Lung (tissue), 16 donors: ENCODE data around the gene PCDH18. TPM values are rescaled to one million over a fixed set of nuclear protein-coding genes. Genes with fewer than 3 reads are reported as not detected.

Source experiments
- ATAC-seq: fragments of 200-7000 bp; cut with Tn5 transposase; one replicate; pipeline ENCODE4 v1.9.1; 2020; ENCODE audit warnings: moderate number of reproducible peaks; ENCODE audit not compliant: insufficient read depth, low FRiP score
- DNase-seq, 3 donors: peaks; one replicate each; pipeline ENCODE4 v3.0.0-alpha.2; 2013 to 2017
- H3K27ac ChIP-seq, 2 donors: one replicate each; pipeline ENCODE4 v1.5.1; 2013; ENCODE audit warnings: mild to moderate bottlenecking in 2 of 2, moderate library complexity in 2 of 2, control low read depth in 1 of 2, inconsistent platforms in 1 of 2, low read depth in 1 of 2, low read length in 1 of 2
- H3K27me3 ChIP-seq, 3 donors: one replicate each; pipeline ENCODE4 v1.5.1; 2013; ENCODE audit warnings: low read length in 2 of 3; ENCODE audit not compliant: control insufficient read depth in 3 of 3, insufficient read depth in 3 of 3
- H3K36me3 ChIP-seq, 4 donors: one replicate each; pipeline ENCODE4 v1.5.1; 2013; ENCODE audit warnings: low read length in 4 of 4, mild to moderate bottlenecking in 1 of 4, moderate library complexity in 1 of 4; ENCODE audit not compliant: control insufficient read depth in 4 of 4, insufficient read depth in 4 of 4
- H3K4me1 ChIP-seq, 5 donors: one replicate each; pipeline ENCODE4 v1.5.1; 2013; ENCODE audit warnings: low read length in 5 of 5, mild to moderate bottlenecking in 2 of 5, moderate library complexity in 1 of 5; ENCODE audit not compliant: control insufficient read depth in 5 of 5, insufficient read depth in 5 of 5
- H3K4me3 ChIP-seq: one replicate; pipeline ENCODE4 v1.5.1; 2013; ENCODE audit warnings: mild to moderate bottlenecking, control low read depth, moderate library complexity
- H3K9ac ChIP-seq, 2 donors: one replicate each; pipeline ENCODE4 v1.5.1; 2013; ENCODE audit warnings: low read length in 2 of 2, control low read depth in 1 of 2; ENCODE audit not compliant: insufficient read depth in 1 of 2
- H3K9me3 ChIP-seq, 4 donors: one replicate each; pipeline ENCODE4 v1.5.1; 2013; ENCODE audit warnings: low read length in 3 of 4, mild to moderate bottlenecking in 1 of 4, moderate library complexity in 1 of 4; ENCODE audit not compliant: control insufficient read depth in 4 of 4, insufficient read depth in 3 of 4
- WGBS, 2 donors: extraction: QIAGEN DNeasy Blood & Tissue Kit; methylation state at CpG; one replicate each; pipeline ENCODE4 v1.1.7; 2013; 5-methylcytosine and 5-hydroxymethylcytosine counted together
- long read RNA-seq, 5 donors: transcript quantifications; one replicate each; lab custom pipeline, GENCODE V29; 2026
- polyA plus RNA-seq, 2 donors: library from polyadenylated mRNA; stranded (reverse); fragments of 200-250 nt; gene quantifications; one replicate each; pipeline ENCODE4 v1.2.1, GENCODE V29; 2013
- total RNA-seq, 2 donors: library from RNA; depleted of rRNA in 1 of 2; stranded (reverse); fragments of >200 nt in 1 of 2; gene quantifications; one replicate each; pipeline ENCODE4 v1.2.1, GENCODE V29; 2014 to 2021
- TF ChIP-seq, protein P1 (sequence below): IDR thresholded peaks from 2 replicates; pipeline ENCODE4 v1.5.1; 2012; ENCODE audit warnings: mild to moderate bottlenecking; ENCODE audit errors: control extremely low read depth, extremely low read depth
- donor health status: control.
- donor health status: control.
- donor health status: Bipolar disorder and iron deficiency.
- donor health status: healthy.
- donor health status: DM: yes; HTN: yes; CAD: no.

PCDH18 gene, protein sequence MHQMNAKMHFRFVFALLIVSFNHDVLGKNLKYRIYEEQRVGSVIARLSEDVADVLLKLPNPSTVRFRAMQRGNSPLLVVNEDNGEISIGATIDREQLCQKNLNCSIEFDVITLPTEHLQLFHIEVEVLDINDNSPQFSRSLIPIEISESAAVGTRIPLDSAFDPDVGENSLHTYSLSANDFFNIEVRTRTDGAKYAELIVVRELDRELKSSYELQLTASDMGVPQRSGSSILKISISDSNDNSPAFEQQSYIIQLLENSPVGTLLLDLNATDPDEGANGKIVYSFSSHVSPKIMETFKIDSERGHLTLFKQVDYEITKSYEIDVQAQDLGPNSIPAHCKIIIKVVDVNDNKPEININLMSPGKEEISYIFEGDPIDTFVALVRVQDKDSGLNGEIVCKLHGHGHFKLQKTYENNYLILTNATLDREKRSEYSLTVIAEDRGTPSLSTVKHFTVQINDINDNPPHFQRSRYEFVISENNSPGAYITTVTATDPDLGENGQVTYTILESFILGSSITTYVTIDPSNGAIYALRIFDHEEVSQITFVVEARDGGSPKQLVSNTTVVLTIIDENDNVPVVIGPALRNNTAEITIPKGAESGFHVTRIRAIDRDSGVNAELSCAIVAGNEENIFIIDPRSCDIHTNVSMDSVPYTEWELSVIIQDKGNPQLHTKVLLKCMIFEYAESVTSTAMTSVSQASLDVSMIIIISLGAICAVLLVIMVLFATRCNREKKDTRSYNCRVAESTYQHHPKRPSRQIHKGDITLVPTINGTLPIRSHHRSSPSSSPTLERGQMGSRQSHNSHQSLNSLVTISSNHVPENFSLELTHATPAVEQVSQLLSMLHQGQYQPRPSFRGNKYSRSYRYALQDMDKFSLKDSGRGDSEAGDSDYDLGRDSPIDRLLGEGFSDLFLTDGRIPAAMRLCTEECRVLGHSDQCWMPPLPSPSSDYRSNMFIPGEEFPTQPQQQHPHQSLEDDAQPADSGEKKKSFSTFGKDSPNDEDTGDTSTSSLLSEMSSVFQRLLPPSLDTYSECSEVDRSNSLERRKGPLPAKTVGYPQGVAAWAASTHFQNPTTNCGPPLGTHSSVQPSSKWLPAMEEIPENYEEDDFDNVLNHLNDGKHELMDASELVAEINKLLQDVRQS
- total RNA-seq (100 to 1,000 TPM in 1 of 2 donors, 1 to 10 TPM in 1; 6.2 to 106 TPM), polyA plus RNA-seq (1 to 10 TPM; 1.7 to 3.4 TPM)
- long read RNA-seq, donor 1, full-length matches to known transcripts: 32 of 32 reads
- long read RNA-seq, donor 1, partial matches to known transcripts: 0 of 32 reads
- long read RNA-seq, donor 1, other reads (novel, unspliced or antisense): 0 of 32 reads
- long read RNA-seq, donor 2, full-length matches to known transcripts: 6 of 6 reads
- long read RNA-seq, donor 2, partial matches to known transcripts: 0 of 6 reads
- long read RNA-seq, donor 2, other reads (novel, unspliced or antisense): 0 of 6 reads
- long read RNA-seq, donor 3, full-length matches to known transcripts: 9 of 31 reads
- long read RNA-seq, donor 3, partial matches to known transcripts: 22 of 31 reads
- long read RNA-seq, donor 3, other reads (novel, unspliced or antisense): 0 of 31 reads
- long read RNA-seq, donor 4, full-length matches to known transcripts: 10 of 10 reads
- long read RNA-seq, donor 4, partial matches to known transcripts: 0 of 10 reads
- long read RNA-seq, donor 4, other reads (novel, unspliced or antisense): 0 of 10 reads
- long read RNA-seq, donor 5, full-length matches to known transcripts: 30 of 35 reads
- long read RNA-seq, donor 5, partial matches to known transcripts: 0 of 35 reads
- long read RNA-seq, donor 5, other reads (novel, unspliced or antisense): 5 of 35 reads

DNA sequence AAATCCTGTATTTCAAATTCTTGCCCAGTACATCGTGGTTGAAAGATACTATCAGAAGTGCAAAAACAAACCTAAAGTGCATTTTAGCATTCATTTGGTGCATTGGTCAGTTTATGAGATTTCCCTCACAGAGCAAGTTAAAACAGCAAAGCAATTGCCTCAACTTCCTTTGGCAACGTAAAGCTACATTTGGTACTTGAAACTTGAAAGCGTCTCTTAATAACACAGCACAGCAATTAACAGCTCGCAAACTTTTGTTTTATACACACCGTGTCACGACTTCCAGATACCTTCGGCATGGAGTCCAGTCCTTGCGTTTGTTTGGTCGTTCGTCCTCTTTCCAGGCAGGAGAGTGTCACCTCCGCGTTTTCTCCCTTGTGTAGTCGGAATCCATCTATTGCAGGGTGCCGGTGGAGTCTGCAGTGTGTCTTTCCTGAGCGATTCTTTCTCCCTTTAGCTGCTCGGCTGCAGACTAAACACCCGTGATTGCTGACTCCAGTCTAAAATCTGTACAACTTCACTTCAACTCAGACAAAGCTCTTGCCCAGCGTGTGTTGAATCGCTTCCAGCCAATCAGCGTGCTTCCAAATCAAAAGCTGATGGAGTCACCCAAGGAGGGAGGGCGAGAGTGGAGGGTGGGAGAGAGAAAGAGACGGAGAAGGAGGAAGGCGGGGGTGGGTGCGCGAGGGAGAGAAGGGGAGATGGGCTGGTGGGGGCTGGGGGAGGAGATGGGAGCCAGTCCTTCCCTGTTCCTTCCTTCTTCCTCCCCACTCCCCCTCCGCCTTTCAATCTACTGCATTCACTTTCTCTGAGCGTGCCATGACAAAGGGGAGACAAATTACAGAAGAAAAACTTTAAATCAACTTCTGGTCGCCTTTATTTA is at the start of gene PCDH18:
PCDH18 (minus strand) TSS at position 509 of the 883 bp plus-strand sequence; CDS start at position 103, 406 bp downstream.
- Histone ChIP-seq H3K27me3 (no peaks in the 10 kb centered on the region), H3K4me1 (peaks cover 0 to 25% (median 0%) of the 10 kb centered on the region in 5 donors), H3K4me3 (peak within 1 kb of the TSS; percentile 62), H3K9me3 (peaks cover 0 to 5% (median 0%) of the 10 kb centered on the region in 4 donors), H3K36me3 (peaks cover 0 to 34% (median 6%) of the 10 kb centered on the region in 4 donors), H3K27ac (peak within 1 kb of the TSS; percentile 17 to 87), H3K9ac (peak within 1 kb of the TSS; percentile 80 to 99)
- TF ChIP-seq, protein P1, sequence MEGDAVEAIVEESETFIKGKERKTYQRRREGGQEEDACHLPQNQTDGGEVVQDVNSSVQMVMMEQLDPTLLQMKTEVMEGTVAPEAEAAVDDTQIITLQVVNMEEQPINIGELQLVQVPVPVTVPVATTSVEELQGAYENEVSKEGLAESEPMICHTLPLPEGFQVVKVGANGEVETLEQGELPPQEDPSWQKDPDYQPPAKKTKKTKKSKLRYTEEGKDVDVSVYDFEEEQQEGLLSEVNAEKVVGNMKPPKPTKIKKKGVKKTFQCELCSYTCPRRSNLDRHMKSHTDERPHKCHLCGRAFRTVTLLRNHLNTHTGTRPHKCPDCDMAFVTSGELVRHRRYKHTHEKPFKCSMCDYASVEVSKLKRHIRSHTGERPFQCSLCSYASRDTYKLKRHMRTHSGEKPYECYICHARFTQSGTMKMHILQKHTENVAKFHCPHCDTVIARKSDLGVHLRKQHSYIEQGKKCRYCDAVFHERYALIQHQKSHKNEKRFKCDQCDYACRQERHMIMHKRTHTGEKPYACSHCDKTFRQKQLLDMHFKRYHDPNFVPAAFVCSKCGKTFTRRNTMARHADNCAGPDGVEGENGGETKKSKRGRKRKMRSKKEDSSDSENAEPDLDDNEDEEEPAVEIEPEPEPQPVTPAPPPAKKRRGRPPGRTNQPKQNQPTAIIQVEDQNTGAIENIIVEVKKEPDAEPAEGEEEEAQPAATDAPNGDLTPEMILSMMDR: no peak
- DNase-seq (peak; percentile 97 to 100 (median 100)), ATAC-seq (peak; percentile 69)
- 1% methylated on average over 28 of the region's 28 CpGs for WGBS, 2 donors

DNA sequence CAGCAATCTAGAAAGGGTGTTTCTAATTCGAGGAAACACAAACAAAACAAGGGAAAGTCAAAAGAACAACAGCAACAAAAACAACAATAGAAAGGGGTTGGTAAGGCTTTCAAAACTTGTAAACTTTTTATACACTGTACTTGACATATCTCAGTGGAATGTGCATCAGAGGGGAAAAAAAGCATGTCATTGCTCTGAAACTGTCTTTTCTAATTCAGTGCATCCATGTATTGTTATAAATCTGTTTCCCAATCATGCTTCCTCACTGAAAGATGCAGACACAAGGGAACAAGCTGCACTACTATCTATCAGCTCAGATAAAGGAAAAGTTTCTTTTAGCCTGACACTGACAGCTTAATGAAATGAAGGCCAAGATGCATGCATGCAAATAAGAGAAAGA is 44.2 kb upstream of the PCDH18 start:
- no peak for ATAC-seq
- DNase-seq: no peak
- WGBS, 2 donors: 37 to 59% methylated on average over 1 of the region's 1 CpG
- Histone ChIP-seq H3K27me3 (no peaks in the 10 kb centered on the region), H3K27ac (no peak overlapping the region), H3K9ac (no peak overlapping the region), H3K4me1 (peaks cover 0 to 19% (median 0%) of the 10 kb centered on the region in 5 donors), H3K36me3 (no peaks in the 10 kb centered on the region), H3K9me3 (peaks cover 0 to 4% (median 0%) of the 10 kb centered on the region in 4 donors), H3K4me3 (no peak overlapping the region)
- TF ChIP-seq, protein P1: no peak
